K562 (cell line): ENCODE measurements around the gene ZFP69. TPM values are rescaled to one million over a fixed set of nuclear protein-coding genes. Genes with fewer than 3 reads are reported as not detected.

Experiments
- ATAC-seq: fragments of 200-7000 bp; cut with Tn5 transposase; 3 replicates; pipeline ENCODE4 v1.9.1; 2020; ENCODE audit warnings: moderate library complexity
- BruUV-seq: library from RNA; stranded (reverse); fragments of 400-500 nt; replicated peaks from 2 replicates; lab custom pipeline; 2021; lab: Mats Ljungman, UMichigan
- CTCF ChIA-PET: fragments of 300-600 bp; formaldehyde crosslinking; extraction: SDS; loops from one replicate; lab custom pipeline; 2021; ENCODE audit warnings: low intra/inter-chr PET ratio; lab: Yijun Ruan, JAX
- POLR2A ChIA-PET: fragments of 300-600, 350-650 bp; sonication (Branson Sonifier 250); formaldehyde crosslinking; extraction: SDS; loops from one replicate; lab custom pipeline; 2021; ENCODE audit warnings: antibody characterized with exemption, inconsistent platforms; lab: Yijun Ruan, JAX
- DNase-seq, 4 experiments: peaks; one replicate each; pipeline versions ENCODE4 v3.0.0 to v3.0.0-alpha.2; 2011 to 2018; ENCODE audit warnings: low spot score in 3 of 4, mixed read lengths in 3 of 4; ENCODE audit errors: extremely low read depth in 1 of 4
- FAIRE-seq: peaks from 2 replicates; lab custom pipeline; 2011; peaks lifted over from hg19 to GRCh38; lab: Jason Lieb, UNC
- H2AFZ ChIP-seq: 2 replicates; pipeline ENCODE4 v1.6.0; 2011; ENCODE audit warnings: low read depth, low read length, control low read depth, inconsistent platforms
- H3K27ac ChIP-seq: fragments of 200-600 bp; 3 replicates; pipeline ENCODE4 v1.8.0; 2011; ENCODE audit warnings: low read depth, mild to moderate bottlenecking, control low read depth, inconsistent platforms, low read length, moderate library complexity, mixed read lengths; ENCODE audit errors: extremely low read depth
- H3K27me3 ChIP-seq, 2 experiments: fragments of 300-600 bp in 1 of 2; 2 replicates in 1 of 2; 3 replicates in 1 of 2; pipeline versions ENCODE4 v1.6.0 to v1.8.0; 2011; ENCODE audit warnings: inconsistent platforms in 2 of 2, low read length in 2 of 2, mild to moderate bottlenecking in 1 of 2, mixed read lengths in 1 of 2, moderate library complexity in 1 of 2; ENCODE audit not compliant: control insufficient read depth in 2 of 2, insufficient read depth in 2 of 2
- H3K36me3 ChIP-seq: fragments of 300-600 bp; 3 replicates; pipeline ENCODE4 v1.8.0; 2011; ENCODE audit warnings: mild to moderate bottlenecking, low read length, inconsistent platforms; ENCODE audit not compliant: control insufficient read depth, insufficient read depth
- H3K4me1 ChIP-seq, 2 experiments: fragments of 200-600 bp in 1 of 2; replicated peaks in 1 of 2; 2 replicates in 1 of 2; 3 replicates in 1 of 2; pipeline versions ENCODE4 v1.5.1 to v1.8.0; 2011; ENCODE audit warnings: inconsistent platforms in 2 of 2, low read length in 2 of 2, mild to moderate bottlenecking in 1 of 2, mixed read lengths in 1 of 2, moderate library complexity in 1 of 2; ENCODE audit not compliant: control insufficient read depth in 2 of 2, insufficient read depth in 2 of 2
- H3K4me2 ChIP-seq: 2 replicates; pipeline ENCODE4 v1.6.1; 2011; ENCODE audit warnings: low read length, control low read depth, inconsistent platforms, mixed read lengths; ENCODE audit not compliant: insufficient read depth
- H3K4me3 ChIP-seq: fragments of 200-600 bp; sonication (generic), shearing (Covaris generic); 2 replicates; pipeline ENCODE4 v1.5.1; 2016; ENCODE audit warnings: control low read depth, inconsistent platforms
- H3K79me2 ChIP-seq: fragments of 200-600 bp; 3 replicates; pipeline ENCODE4 v1.8.0; 2011; ENCODE audit warnings: low read length, inconsistent platforms; ENCODE audit not compliant: control insufficient read depth, insufficient read depth
- H3K9ac ChIP-seq, 2 experiments: 2 replicates each; pipeline versions ENCODE4 v1.6.0 to v1.6.1; 2011; ENCODE audit warnings: low read depth in 2 of 2, low read length in 2 of 2, control low read depth in 1 of 2, inconsistent platforms in 1 of 2, mild to moderate bottlenecking in 1 of 2, mixed read lengths in 1 of 2; ENCODE audit not compliant: insufficient read depth in 1 of 2
- H3K9me1 ChIP-seq: one replicate; pipeline ENCODE4 v1.6.0; 2011; ENCODE audit warnings: inconsistent platforms, mild to moderate bottlenecking, low read length, moderate library complexity; ENCODE audit not compliant: control insufficient read depth, insufficient read depth
- H3K9me3 ChIP-seq: replicated peaks from 2 replicates; pipeline ENCODE4 v1.5.1; 2011; ENCODE audit warnings: low read depth, low read length, inconsistent platforms; ENCODE audit not compliant: control insufficient read depth, insufficient read depth
- H4K20me1 ChIP-seq: replicated peaks from 2 replicates; pipeline ENCODE4 v1.6.1; 2011; ENCODE audit warnings: low read length, inconsistent platforms, mixed read lengths; ENCODE audit not compliant: control insufficient read depth, insufficient read depth
- E2F6 ChIP-seq, 2 experiments: IDR thresholded peaks; 2 replicates each; pipeline ENCODE4 v1.6.1; 2011; ENCODE audit warnings: borderline replicate concordance in 1 of 2, control low read depth in 1 of 2, low read depth in 1 of 2, low read length in 1 of 2, mild to moderate bottlenecking in 1 of 2, mixed read lengths in 1 of 2, moderate library complexity in 1 of 2; ENCODE audit not compliant: insufficient read depth in 1 of 2, insufficient read length in 1 of 2, poor library complexity in 1 of 2, severe bottlenecking in 1 of 2; ENCODE audit errors: extremely low read depth in 1 of 2
- EGR1 ChIP-seq: fragments of 450-650 bp; conservative IDR thresholded peaks from 2 replicates; pipeline ENCODE4 v1.6.1; 2017; ENCODE audit warnings: mild to moderate bottlenecking
- FOXA3 ChIP-seq, 2 experiments: fragments of 450-650 bp in 1 of 2; sonication (generic) in 1 of 2; formaldehyde crosslinking; IDR thresholded peaks in 1 of 2; conservative IDR thresholded peaks in 1 of 2; 2 replicates each; pipeline versions ENCODE4 v1.4.0 to v1.8.0; 2020 to 2022; ENCODE audit warnings: mild to moderate bottlenecking in 2 of 2, missing genetic modification reagents in 1 of 2
- GTF2E2 ChIP-seq: fragments of 200-800 bp; sonication (Bioruptor generic); IDR thresholded peaks from 2 replicates; pipeline ENCODE4 v1.6.1; 2016; ENCODE audit warnings: missing genetic modification characterization, missing compliant biosample characterization
- HDAC2 ChIP-seq: fragments of 450-650 bp; IDR thresholded peaks from 2 replicates; pipeline ENCODE4 v1.6.1; 2016; ENCODE audit warnings: mild to moderate bottlenecking
- HDAC3 ChIP-seq: fragments of 450-650 bp; IDR thresholded peaks from 2 replicates; pipeline ENCODE4 v1.6.1; 2018; ENCODE audit warnings: borderline replicate concordance, mild to moderate bottlenecking, moderate library complexity; ENCODE audit not compliant: partially characterized antibody
- MLX ChIP-seq, 2 experiments: fragments of 450-650 bp in 1 of 2; sonication (generic) in 1 of 2; formaldehyde crosslinking; conservative IDR thresholded peaks; 2 replicates each; pipeline versions ENCODE4 v1.4.0 to v1.8.1; 2020 to 2022; ENCODE audit warnings: mild to moderate bottlenecking in 1 of 2, missing genetic modification reagents in 1 of 2
- SMARCA4 ChIP-seq: fragments of 450-650 bp; IDR thresholded peaks from 2 replicates; pipeline ENCODE4 v1.6.1; 2016
- ZBTB11 ChIP-seq, 3 experiments: fragments of 200-800 bp in 1 of 3; fragments of 250-450 bp in 1 of 3; fragments of 450-650 bp in 1 of 3; sonication (Bioruptor Pico) in 1 of 3; sonication (Bioruptor generic) in 1 of 3; formaldehyde crosslinking in 1 of 3; IDR thresholded peaks; 2 replicates each; pipeline versions ENCODE4 v1.6.1 to v1.8.0; 2016 to 2022; ENCODE audit warnings: mild to moderate bottlenecking in 2 of 3, missing genetic modification characterization in 2 of 3, missing compliant biosample characterization in 1 of 3, moderate library complexity in 1 of 3
- ZBTB2 ChIP-seq: fragments of 450-650 bp; IDR thresholded peaks from 2 replicates; pipeline ENCODE4 v1.6.1; 2016; ENCODE audit warnings: antibody characterized with exemption
- WGBS: fragments of 100-300 bp; shearing (Covaris generic); methylation state at CpG from one replicate; pipeline ENCODE4 v1.1.6; 2016; ENCODE audit warnings: low coverage, mixed read lengths; ENCODE audit not compliant: insufficient coverage; ENCODE audit errors: missing lambda C conversion rate; 5-methylcytosine and 5-hydroxymethylcytosine counted together
- in situ Hi-C: fragments of 300-500 bp; cut with MboI; formaldehyde crosslinking; loops from 4 replicates; pipeline ENCODE4 v1.15.0; 2018; ENCODE audit warnings: inconsistent platforms, mixed read lengths
- intact Hi-C: fragments of 100-400 bp; cut with micrococcal nuclease; formaldehyde crosslinking; loops from 2 replicates; pipeline ENCODE4 v1.14.2; 2022
- polyA plus RNA-seq, 8 experiments: library from polyadenylated mRNA; depleted of rRNA in 4 of 8; stranded (reverse) in 5 of 8; unstranded in 3 of 8; fragments of >200 nt; fragmentation: Nextera tagmentation in 2 of 8; fragmentation: Illumina TruSeq in 1 of 8; extraction: Ambion mirVana in 2 of 8; extraction: Trizol in 1 of 8; gene quantifications; 2 replicates each; pipeline versions ENCODE4 v1.2.1 to v1.2.3, GENCODE V29; 2011 to 2014; ENCODE audit warnings: inconsistent platforms in 1 of 8, missing spikeins in 1 of 8
- total RNA-seq, 7 experiments: library from RNA; depleted of rRNA in 6 of 7; stranded (reverse); fragments of >200 nt in 6 of 7; fragmentation: Illumina TruSeq in 2 of 7; extraction: Trizol in 2 of 7; gene quantifications; 2 replicates each; pipeline versions ENCODE4 v1.2.1 to v1.2.3, GENCODE V29; 2011 to 2021; ENCODE audit warnings: low replicate concordance in 1 of 7

The ZFP69 gene
- total and polyA plus RNA-seq, 9 of the 15 experiments (the other 6 are each of a cell fraction or from before 2014, with no cell fraction given): 2.0 to 8.4 (median 5.7) TPM

- TF ChIP-seq GTF2E2 (tag): no peak
These were observed 1.8 kb upstream of the ZFP69 start (continued) for GRCh38 chr1:40475268-40475667.

- CTCF ChIA-PET: no interaction called here
- Histone ChIP-seq H3K79me2 (peaks cover 10% of the 10 kb centered on the region; the same call in 2 of the 3 replicates), H4K20me1 (no peaks in the 10 kb centered on the region), H3K27me3 (no peaks in the 10 kb centered on the region), H3K4me3 (peak overlapping the region; percentile 67)
- in situ Hi-C loops: no loop called here
- DNase-seq: peak in 3 of 4 experiments; percentile 25 to 55 (median 47)
- peak; percentile 66 for TF ChIP-seq EGR1
- 0 out of 2 replicates have a peak, but pooled peaks have one; percentile 1 for TF ChIP-seq ZBTB2
- no peak for TF ChIP-seq HDAC3
- peak in 1 of 3 experiments; percentile 89; a peak in 2 of 6 replicates for TF ChIP-seq ZBTB11 (CRISPR knock-in tag; IDR thresholded peaks at IDR 0.05)
- TF ChIP-seq HDAC2: no peak
- 0 out of 2 replicates have a peak, but pooled peaks have one; percentile 16 for TF ChIP-seq SMARCA4
- TF ChIP-seq FOXA3 (CRISPR knock-in tag; conservative IDR thresholded peaks at IDR 0.05 in 1 of 2, IDR thresholded peaks at IDR 0.05 in 1 of 2): no peak
- no peak for TF ChIP-seq MLX (CRISPR knock-in tag; conservative IDR thresholded peaks at IDR 0.05)
- peak in 1 of 2 experiments; percentile 38 for TF ChIP-seq E2F6 (IDR thresholded peaks at IDR 0.05; ENCODE audit: borderline replicate concordance in 1 of 2, extremely low read depth in 1 of 2, insufficient read depth in 1 of 2, insufficient read length in 1 of 2, low read depth in 1 of 2, low read length in 1 of 2, poor library complexity in 1 of 2, severe bottlenecking in 1 of 2)
- TF ChIP-seq, all 486 proteins: peak for 5
- POLR2A ChIA-PET: interaction anchor here (0.6 to 2.3 kb wide), 4 partner anchors 10 to 57 kb away, joined by 3 to 7 read pairs (median 4); partner anchors contain the start of gene ZFP69B
- Histone ChIP-seq H2AFZ (peak overlapping the region; percentile 98), H3K27ac (peak overlapping the region; percentile 78; the same call in 1 of the 3 replicates), H3K9me1 (no peaks in the 10 kb centered on the region), H3K4me1 (peaks cover 10 to 11% of the 10 kb centered on the region in 2 experiments; a peak in 3 of 5 replicates), H3K36me3 (peaks cover 7% of the 10 kb centered on the region; the same call in 2 of the 3 replicates), H3K4me2 (peak overlapping the region; percentile 91), H3K9me3 (peaks cover 11% of the 10 kb centered on the region; the same call in 1 of the 2 replicates), H3K9ac (peak overlapping the region; percentile 65 to 91)
- intact Hi-C loops: no loop called here
- 13% methylated on average over 17 of the region's 17 CpGs for WGBS
- peak; percentile 73 for FAIRE-seq
- peak; percentile 78 for ATAC-seq
- BruUV-seq: no TSS peak
These were observed 576 bp downstream of the ZFP69 start for GRCh38 chr1:40477678-40478053.
